ENCODE measurements around the gene CEBPA.

DNA sequence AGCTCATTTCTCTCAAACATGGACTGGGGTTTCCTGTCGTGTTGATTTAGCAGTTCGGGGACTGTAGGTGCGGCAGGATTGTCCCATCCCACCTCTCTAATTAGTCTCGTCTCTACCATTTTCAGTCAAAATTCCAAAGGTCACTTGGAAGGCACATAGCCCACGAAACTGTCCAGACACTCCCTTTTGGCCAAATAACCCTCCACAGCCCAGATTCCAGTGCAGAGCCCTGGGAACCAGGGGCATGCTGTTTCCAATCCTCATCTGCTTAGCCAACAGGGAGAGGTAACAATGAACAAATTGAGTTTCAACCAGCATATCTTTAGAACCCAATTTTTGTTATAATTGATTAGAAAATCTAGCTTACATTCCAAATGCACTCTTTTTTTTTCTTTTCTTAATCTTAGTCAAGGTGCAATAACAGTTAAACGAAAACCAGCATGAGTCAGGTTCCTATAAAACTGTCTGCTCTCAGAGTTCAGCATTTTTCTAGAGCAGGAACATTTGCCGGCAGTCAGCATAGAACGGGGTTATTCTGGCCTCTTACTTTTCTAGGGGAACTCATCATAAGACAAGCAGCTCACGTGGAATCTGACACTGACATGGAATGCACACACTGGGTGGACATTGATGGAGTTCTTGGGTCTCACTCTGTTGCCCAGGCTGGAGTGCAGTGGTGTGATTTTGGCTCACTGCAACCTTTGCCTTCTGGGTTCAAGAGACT, 14.4 kb upstream of the CEBPA start:
- TF ChIP-seq, protein P1, sequence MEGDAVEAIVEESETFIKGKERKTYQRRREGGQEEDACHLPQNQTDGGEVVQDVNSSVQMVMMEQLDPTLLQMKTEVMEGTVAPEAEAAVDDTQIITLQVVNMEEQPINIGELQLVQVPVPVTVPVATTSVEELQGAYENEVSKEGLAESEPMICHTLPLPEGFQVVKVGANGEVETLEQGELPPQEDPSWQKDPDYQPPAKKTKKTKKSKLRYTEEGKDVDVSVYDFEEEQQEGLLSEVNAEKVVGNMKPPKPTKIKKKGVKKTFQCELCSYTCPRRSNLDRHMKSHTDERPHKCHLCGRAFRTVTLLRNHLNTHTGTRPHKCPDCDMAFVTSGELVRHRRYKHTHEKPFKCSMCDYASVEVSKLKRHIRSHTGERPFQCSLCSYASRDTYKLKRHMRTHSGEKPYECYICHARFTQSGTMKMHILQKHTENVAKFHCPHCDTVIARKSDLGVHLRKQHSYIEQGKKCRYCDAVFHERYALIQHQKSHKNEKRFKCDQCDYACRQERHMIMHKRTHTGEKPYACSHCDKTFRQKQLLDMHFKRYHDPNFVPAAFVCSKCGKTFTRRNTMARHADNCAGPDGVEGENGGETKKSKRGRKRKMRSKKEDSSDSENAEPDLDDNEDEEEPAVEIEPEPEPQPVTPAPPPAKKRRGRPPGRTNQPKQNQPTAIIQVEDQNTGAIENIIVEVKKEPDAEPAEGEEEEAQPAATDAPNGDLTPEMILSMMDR (conservative IDR thresholded peaks at IDR 0.05; ENCODE audit: low read length), result no peak
- no peak for TF ChIP-seq EZH2phosphoT487 (IDR thresholded peaks at IDR 0.05; ENCODE audit: borderline replicate concordance, low read depth, low read length)

Data from OCI-LY7 (cell line).